HCT116 (cell line): ENCODE data around the gene ASRGL1. TPM values are rescaled to one million over a fixed set of nuclear protein-coding genes. Genes with fewer than 3 reads are reported as not detected.

Source experiments
- ATAC-seq: fragments of 200-7000 bp; cut with Tn5 transposase; 2 replicates; pipeline ENCODE4 v1.9.1; 2020; ENCODE audit warnings: mild to moderate bottlenecking, moderate library complexity
- BruUV-seq: library from RNA; stranded (reverse); fragments of 400-500 nt; replicated peaks from 2 replicates; lab custom pipeline; 2021; lab: Mats Ljungman, UMichigan
- CTCF ChIA-PET: fragments of 300-600 bp; sonication (Branson Sonifier 250); formaldehyde crosslinking; loops from one replicate; lab custom pipeline; 2021; ENCODE audit warnings: antibody characterized with exemption; lab: Charles Lee
- POLR2A ChIA-PET: fragments of 300-600, 350-600 bp; sonication (Branson Sonifier 250); formaldehyde crosslinking; loops from one replicate; lab custom pipeline; 2021; ENCODE audit warnings: antibody characterized with exemption; lab: Charles Lee
- RAD21 ChIA-PET, 2 experiments: fragments of 300-600 bp; sonication (Branson Sonifier 250); formaldehyde crosslinking; loops; one replicate each; lab custom pipeline; 2023; ENCODE audit warnings: low total read pairs in 2 of 2; ENCODE audit not compliant: uncharacterized antibody in 2 of 2, unreplicated experiment in 2 of 2, low non-redundant PET in 1 of 2; lab: Charles Lee
- DNase-seq: peaks from one replicate; pipeline ENCODE4 v3.0.0-alpha.2; 2010; ENCODE audit warnings: low read depth, low spot score
- H2AFZ ChIP-seq: fragments of 200-600 bp; shearing (Covaris generic), sonication (generic); 2 replicates; pipeline ENCODE4 v1.6.1; 2017; ENCODE audit warnings: low read depth, mixed run types, mixed read lengths, antibody characterized with exemption, low read length; ENCODE audit not compliant: poor library complexity, severe bottlenecking
- H3K27ac ChIP-seq: 2 replicates; pipeline ENCODE4 v1.5.1; 2012; ENCODE audit warnings: low read depth, low read length
- H3K27me3 ChIP-seq: fragments of 200-600 bp; sonication (generic); 2 replicates; pipeline ENCODE4 v1.6.1; 2016; ENCODE audit warnings: mixed run types, low read length, mixed read lengths; ENCODE audit not compliant: insufficient read depth
- H3K36me3 ChIP-seq, 2 experiments: fragments of 200-500 bp in 1 of 2; fragments of 200-600 bp in 1 of 2; sonication (Bioruptor generic) in 1 of 2; sonication (generic) in 1 of 2; 2 replicates each; pipeline versions ENCODE4 v1.5.1 to v1.6.1; 2014 to 2016; ENCODE audit warnings: low read length in 2 of 2, inconsistent platforms in 1 of 2, mixed read lengths in 1 of 2, mixed run types in 1 of 2; ENCODE audit not compliant: insufficient read depth in 2 of 2, control insufficient read depth in 1 of 2
- H3K4me1 ChIP-seq, 2 experiments: fragments of 200-600 bp in 1 of 2; sonication (generic) in 1 of 2; 2 replicates each; pipeline versions ENCODE4 v1.5.1 to v1.6.1; 2012 to 2017; ENCODE audit warnings: low read length in 2 of 2, inconsistent platforms in 1 of 2, mild to moderate bottlenecking in 1 of 2, mixed read lengths in 1 of 2, mixed run types in 1 of 2, moderate library complexity in 1 of 2; ENCODE audit not compliant: insufficient read depth in 2 of 2, control insufficient read depth in 1 of 2
- H3K4me2 ChIP-seq: fragments of 200-600 bp; sonication (generic); 2 replicates; pipeline ENCODE4 v1.6.1; 2017; ENCODE audit warnings: mixed run types, low read length, mixed read lengths
- H3K4me3 ChIP-seq, 2 experiments: fragments of 200-600 bp in 1 of 2; sonication (generic) in 1 of 2; replicated peaks in 1 of 2; 2 replicates each; pipeline ENCODE4 v1.5.1; 2011 to 2016; ENCODE audit warnings: low read length in 2 of 2, control low read depth in 1 of 2, low read depth in 1 of 2, mild to moderate bottlenecking in 1 of 2, mixed read lengths in 1 of 2, mixed run types in 1 of 2
- H3K79me2 ChIP-seq: fragments of 200-600 bp; sonication (generic); 2 replicates; pipeline ENCODE4 v1.6.1; 2017; ENCODE audit warnings: mild to moderate bottlenecking, mixed run types, low read length, moderate library complexity, mixed read lengths; ENCODE audit not compliant: insufficient read depth
- H3K9ac ChIP-seq: fragments of 200-600 bp; sonication (generic); 2 replicates; pipeline ENCODE4 v1.6.1; 2016; ENCODE audit warnings: low read length, mixed read lengths
- H3K9me2 ChIP-seq: fragments of 200-600 bp; sonication (generic), shearing (Covaris generic); 2 replicates; pipeline ENCODE4 v1.6.1; 2017; ENCODE audit warnings: mixed run types, mild to moderate bottlenecking, moderate library complexity; ENCODE audit not compliant: insufficient read depth
- H3K9me3 ChIP-seq, 2 experiments: fragments of 200-500 bp in 1 of 2; fragments of 200-600 bp in 1 of 2; sonication (Bioruptor generic) in 1 of 2; sonication (generic) in 1 of 2; 2 replicates each; pipeline ENCODE4 v1.6.1; 2014 to 2017; ENCODE audit warnings: low read length in 2 of 2, mixed read lengths in 2 of 2, inconsistent platforms in 1 of 2, low read depth in 1 of 2, mild to moderate bottlenecking in 1 of 2, mixed run types in 1 of 2, moderate library complexity in 1 of 2; ENCODE audit not compliant: control insufficient read depth in 1 of 2, insufficient read depth in 1 of 2
- H4K20me1 ChIP-seq: fragments of 200-600 bp; sonication (generic), shearing (Covaris generic); 2 replicates; pipeline ENCODE4 v1.6.1; 2017; ENCODE audit warnings: mixed run types, mild to moderate bottlenecking, moderate library complexity; ENCODE audit not compliant: insufficient read depth
- CEBPB ChIP-seq: IDR thresholded peaks from 2 replicates; pipeline ENCODE4 v1.6.1; 2012; ENCODE audit warnings: low read depth
- CTCF ChIP-seq, 3 experiments: fragments of 200-600 bp in 1 of 3; sonication (generic) in 1 of 3; IDR thresholded peaks in 2 of 3; conservative IDR thresholded peaks in 1 of 3; 2 replicates each; pipeline ENCODE4 v1.5.1; 2012 to 2017; ENCODE audit warnings: low read depth in 2 of 3, low read length in 2 of 3, antibody characterized with exemption in 1 of 3, borderline replicate concordance in 1 of 3, control low read depth in 1 of 3, mild to moderate bottlenecking in 1 of 3, mixed read lengths in 1 of 3, mixed run types in 1 of 3, moderate library complexity in 1 of 3; ENCODE audit not compliant: insufficient read depth in 1 of 3
- EGR1 ChIP-seq: IDR thresholded peaks from 2 replicates; pipeline ENCODE4 v1.6.1; 2012; ENCODE audit warnings: low read depth
- JUND ChIP-seq: IDR thresholded peaks from 2 replicates; pipeline ENCODE4 v1.6.1; 2012
- MAX ChIP-seq: IDR thresholded peaks from 2 replicates; pipeline ENCODE4 v1.6.1; 2012
- REST ChIP-seq: IDR thresholded peaks from 2 replicates; pipeline ENCODE4 v1.6.1; 2012; ENCODE audit warnings: low read depth
- SIN3A ChIP-seq: IDR thresholded peaks from 2 replicates; pipeline ENCODE4 v1.6.1; 2012; ENCODE audit warnings: low read depth
- ZFX ChIP-seq: fragments of 450-650 bp; IDR thresholded peaks from 2 replicates; pipeline ENCODE4 v1.6.1; 2017
- intact Hi-C: fragments of 100-400 bp; cut with micrococcal nuclease; formaldehyde crosslinking; loops from 2 replicates; pipeline ENCODE4 v1.10.0; 2022
- total RNA-seq: library from RNA; stranded (reverse); gene quantifications from one replicate; pipeline ENCODE4 v1.2.1, GENCODE V29; 2021; ENCODE audit not compliant: unreplicated experiment

ASRGL1 gene
- total RNA-seq, 1 experiment from 2014 or later = 27.6 TPM

- H3K4me1 ChIP-seq = peaks cover 0 to 10% of the 10 kb centered on the region in 2 experiments; a peak in 1 of 4 replicates
- BruUV-seq = no TSS peak
- no peak for DNase-seq
- no peaks in the 10 kb centered on the region for H4K20me1 ChIP-seq
- H3K4me2 ChIP-seq = no peak overlapping the region
- no peaks in the 10 kb centered on the region for H3K79me2 ChIP-seq
- H3K4me3 ChIP-seq = no peak overlapping the region
- ChIA-PET RAD21 (no interaction called here), CTCF (no interaction called here), POLR2A (interaction anchor here (0.6 to 1.7 kb wide), 2 partner anchors 155 to 173 kb away, joined by 3 to 5 read pairs; partner anchors contain the start of gene EEF1G)
- intact Hi-C loops = no loop called here
- ATAC-seq = no peak
- no peak for TF ChIP-seq ZFX
- no peak for TF ChIP-seq JUND
- no peak for TF ChIP-seq MAX
- TF ChIP-seq REST = no peak
- H3K36me3 ChIP-seq = no peaks in the 10 kb centered on the region
- H3K27me3 ChIP-seq = no peaks in the 10 kb centered on the region
- no peaks in the 10 kb centered on the region for H3K9me3 ChIP-seq
- no peak overlapping the region for H3K27ac ChIP-seq
- no peak overlapping the region for H2AFZ ChIP-seq
- H3K9ac ChIP-seq = no peak overlapping the region
- H3K9me2 ChIP-seq = no peaks in the 10 kb centered on the region
Observed at GRCh38 chr11:62401356-62401755, 64.1 kb downstream of the ASRGL1 start.

- H3K4me2 ChIP-seq = no peak overlapping the region
- H2AFZ ChIP-seq = no peak overlapping the region
- POLR2A ChIA-PET = interaction anchor here (0.6 to 1.7 kb wide), 2 partner anchors 154 to 172 kb away, joined by 3 to 5 read pairs; partner anchors contain the start of gene EEF1G
- no peak for ATAC-seq
- no peak overlapping the region for H3K27ac ChIP-seq
- H3K4me1 ChIP-seq = peaks cover 0 to 10% of the 10 kb centered on the region in 2 experiments; a peak in 1 of 4 replicates
- H3K36me3 ChIP-seq = no peaks in the 10 kb centered on the region
- no peak for TF ChIP-seq EGR1
- no peak for TF ChIP-seq SIN3A
- TF ChIP-seq CEBPB = no peak
- no peak for TF ChIP-seq CTCF (IDR thresholded peaks at IDR 0.05 in 2 of 3, conservative IDR thresholded peaks at IDR 0.05 in 1 of 3; ENCODE audit: borderline replicate concordance in 1 of 3, insufficient read depth in 1 of 3, low read depth in 2 of 3, low read length in 2 of 3)
- TF ChIP-seq, all 23 proteins: peak for 0
- BruUV-seq = no TSS peak
- Histone ChIP-seq H3K9me2 (no peaks in the 10 kb centered on the region), H3K4me3 (no peak overlapping the region), H3K79me2 (no peaks in the 10 kb centered on the region), H3K27me3 (no peaks in the 10 kb centered on the region), H4K20me1 (no peaks in the 10 kb centered on the region), H3K9me3 (no peaks in the 10 kb centered on the region), H3K9ac (no peak overlapping the region)
- intact Hi-C loops = no loop called here
- CTCF ChIA-PET = no interaction called here
- RAD21 ChIA-PET = no interaction called here
- DNase-seq = no peak
Observed at GRCh38 chr11:62401811-62402210, 64.6 kb downstream of the ASRGL1 start.
